Dermis microvascular lymphatic vessel endothelial cell (primary cell): ENCODE measurements around the gene PCAT6. TPM values are rescaled to one million over a fixed set of nuclear protein-coding genes. Genes with fewer than 3 reads are reported as not detected.

Source experiments
- DNase-seq, 2 donors: peaks; one replicate each; pipeline versions ENCODE4 v3.0.0 to v3.0.0-alpha.2; 2010; ENCODE audit warnings: low read depth in 2 of 2
- total RNA-seq: library from RNA; depleted of rRNA; stranded (reverse); fragments of >200 nt; gene quantifications from 2 replicates; pipeline ENCODE4 v1.2.1, GENCODE V29; 2014

The PCAT6 gene
- total RNA-seq, 1 donor from 2014 or later: 0.13 TPM

- no peak for DNase-seq
These were observed 37.4 kb downstream of the PCAT6 start for GRCh38 chr1:202848191-202848542.

- no peak for DNase-seq
These were observed 40.0 kb downstream of the PCAT6 start for GRCh38 chr1:202850593-202851362.

GRCh38 chr1:202852163-202852904, 41.6 kb downstream of the PCAT6 start:
- DNase-seq: peak in 1 of 2 donors; percentile 62

DNA sequence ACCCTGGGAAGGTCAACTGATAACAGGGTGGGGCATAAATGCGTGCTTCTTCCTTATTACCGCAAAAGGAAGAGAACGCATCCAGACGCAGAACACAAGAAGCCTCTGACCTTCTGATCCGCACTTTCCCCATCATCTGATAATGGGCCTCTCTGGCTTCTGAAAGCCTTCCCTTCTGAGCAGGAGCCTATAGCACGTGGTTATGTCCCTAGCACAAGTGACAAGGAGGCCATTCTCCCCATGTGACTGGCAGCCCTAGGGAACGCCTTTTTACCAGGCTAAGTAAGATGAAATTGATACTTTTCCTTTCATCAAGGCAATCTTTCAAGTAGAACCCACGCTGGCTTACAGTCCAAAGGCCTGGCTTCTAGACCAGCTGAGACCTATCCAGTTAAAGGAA, 44.0 kb downstream of the PCAT6 start:
- DNase-seq: no peak

DNA sequence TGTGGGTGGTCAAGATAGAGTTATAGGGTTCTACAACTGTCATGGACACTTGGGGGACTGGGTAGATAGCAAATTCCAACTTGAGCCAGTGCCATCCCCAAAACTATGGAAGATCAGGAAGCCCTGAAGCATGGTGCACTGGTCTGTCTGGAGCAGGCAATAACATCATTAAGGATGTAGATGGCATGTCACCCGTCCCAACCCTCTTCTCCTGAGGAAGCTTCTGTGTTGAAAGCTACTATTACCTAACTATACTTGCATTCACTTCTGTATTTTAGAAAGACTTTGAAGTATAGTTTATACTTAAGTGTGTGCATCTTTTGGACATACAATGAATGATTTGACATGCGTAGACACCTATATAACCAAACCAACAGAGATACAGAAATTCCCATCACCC, 45.3 kb downstream of the PCAT6 start:
- DNase-seq: no peak

GRCh38 chr1:202857136-202857610, 46.4 kb downstream of the PCAT6 start:
- DNase-seq: no peak

GRCh38 chr1:202858331-202858730, 47.6 kb downstream of the PCAT6 start:
- DNase-seq: peak in 1 of 2 donors; percentile 21

DNA sequence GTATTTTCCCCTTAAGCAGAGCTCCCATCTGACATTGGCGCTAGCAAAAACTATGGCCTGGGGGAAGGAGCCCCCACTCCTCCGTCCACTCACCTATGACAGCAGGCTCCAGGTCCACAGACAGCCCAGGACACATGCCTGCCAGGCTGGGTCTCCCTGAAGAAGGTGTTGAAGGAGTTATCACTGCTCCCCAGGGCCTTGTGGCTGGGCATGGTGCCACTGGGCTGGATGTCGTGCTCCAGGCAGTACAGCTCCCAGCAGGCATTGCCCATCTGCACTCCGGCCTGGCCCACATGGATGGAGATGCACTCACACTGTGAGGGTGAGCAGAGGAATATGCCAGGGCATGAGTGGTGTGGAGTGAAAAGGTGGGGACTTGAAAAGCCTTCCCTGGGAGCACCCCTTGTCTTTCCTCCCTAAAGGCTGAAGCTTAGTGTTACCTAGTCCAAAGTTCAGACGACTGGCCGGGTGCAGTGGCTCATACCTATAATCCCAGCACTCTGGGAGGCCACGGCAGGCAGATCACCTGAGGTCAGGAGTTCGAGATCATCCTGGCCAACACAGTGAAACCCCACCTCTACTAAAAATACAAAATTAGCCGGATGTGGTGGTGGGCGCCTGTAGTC, 48.1 kb downstream of the PCAT6 start:
- DNase-seq: no peak

GRCh38 chr1:202860744-202861419, 50.1 kb downstream of the PCAT6 start:
- peak in 1 of 2 donors; percentile 33 for DNase-seq

Other genes with a start within 250 kb of the PCAT6 start
- gene SYT2, start 100.5 kb upstream of the PCAT6 start, total RNA-seq: not detected in 2 replicates
- 46.1 and 67.4 TPM in 2 replicates for gene KDM5B, start 2.5 kb upstream of the PCAT6 start, total RNA-seq
- 8.5 and 10.5 TPM in 2 replicates for gene RABIF, start 78.2 kb downstream of the PCAT6 start, total RNA-seq
- 20.5 and 22.6 TPM in 2 replicates for gene KLHL12, start 116.3 kb downstream of the PCAT6 start, total RNA-seq
- 78.8 and 113 TPM in 2 replicates for gene ADIPOR1, start 147.4 kb downstream of the PCAT6 start, total RNA-seq
- gene CYB5R1, start 156.3 kb downstream of the PCAT6 start, total RNA-seq: 26.6 and 38.8 TPM in 2 replicates
- 69.3 and 73.2 TPM in 2 replicates for gene TMEM183A, start 196.4 kb downstream of the PCAT6 start, total RNA-seq
- 0.13 TPM in 2 replicates for gene PPFIA4, start 215.5 kb downstream of the PCAT6 start, total RNA-seq